ENCODE data around the gene SLC5A1.

Gene SLC5A1

GRCh38 chr22:32083814-32084213 is 40.8 kb downstream of the SLC5A1 start:
- H3K36me3 Mint-ChIP-seq (ENCODE audit: low read depth) = no peaks in the 10 kb centered on the region
- H3K4me1 Mint-ChIP-seq (ENCODE audit: low read depth) = no peaks in the 10 kb centered on the region
- no peak overlapping the region for H3K4me3 Mint-ChIP-seq
- H3K27ac Mint-ChIP-seq = no peak overlapping the region
- H3K27me3 Mint-ChIP-seq (ENCODE audit: low read depth) = peaks cover 14% of the 10 kb centered on the region
- DNase-seq (ENCODE audit: low spot score) = no peak
- H3K9me3 Mint-ChIP-seq = no peaks in the 10 kb centered on the region

- Mint-ChIP-seq H3K4me1 (ENCODE audit: low read depth) (no peaks in the 10 kb centered on the region), H3K36me3 (ENCODE audit: low read depth) (no peaks in the 10 kb centered on the region), H3K27ac (no peak overlapping the region), H3K4me3 (no peak overlapping the region), H3K27me3 (ENCODE audit: low read depth) (peaks cover 26% of the 10 kb centered on the region), H3K9me3 (no peaks in the 10 kb centered on the region)
- no peak for DNase-seq (ENCODE audit: low spot score)
Observed at GRCh38 chr22:32088084-32088483, 45.0 kb downstream of the SLC5A1 start.

- DNase-seq (ENCODE audit: low spot score) = no peak
- no peaks in the 10 kb centered on the region for H3K9me3 Mint-ChIP-seq
- H3K27me3 Mint-ChIP-seq (ENCODE audit: low read depth) = peaks cover 29% of the 10 kb centered on the region
- H3K27ac Mint-ChIP-seq = no peak overlapping the region
- H3K4me1 Mint-ChIP-seq (ENCODE audit: low read depth) = peaks cover 9% of the 10 kb centered on the region
- no peaks in the 10 kb centered on the region for H3K36me3 Mint-ChIP-seq (ENCODE audit: low read depth)
- H3K4me3 Mint-ChIP-seq = no peak overlapping the region
Observed at GRCh38 chr22:32097018-32097417, 54.0 kb downstream of the SLC5A1 start.

DNA sequence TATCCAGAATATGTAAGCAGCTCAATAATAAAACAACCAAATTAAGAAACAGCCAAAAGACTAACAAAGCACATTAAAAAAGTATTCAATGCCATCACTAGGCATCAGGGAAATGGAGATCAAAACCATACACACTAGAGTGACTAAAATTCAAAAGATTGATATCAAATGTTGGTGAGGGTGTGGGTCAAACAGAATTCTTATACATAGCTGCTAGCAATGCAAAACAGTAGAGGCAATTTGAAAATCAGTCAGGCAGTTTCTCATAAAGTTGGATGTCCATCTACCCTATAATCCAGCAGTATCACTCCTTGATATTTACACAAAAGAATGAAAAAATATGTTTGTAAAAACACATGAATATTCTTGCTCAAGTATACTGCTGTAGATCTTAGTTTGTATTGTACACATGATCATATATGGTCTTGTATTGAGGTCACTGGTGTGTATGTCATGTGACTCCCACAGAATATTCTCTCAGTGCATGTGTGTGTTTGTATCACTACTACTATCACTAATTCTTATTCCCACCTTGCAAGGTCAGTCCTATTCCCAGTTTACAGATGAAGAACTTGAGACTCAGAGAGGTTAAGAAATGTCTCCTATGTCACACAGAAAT is 54.9 kb downstream of the SLC5A1 start:
- no peak overlapping the region for H3K4me3 Mint-ChIP-seq
- H3K4me1 Mint-ChIP-seq (ENCODE audit: low read depth) = peaks cover 9% of the 10 kb centered on the region
- DNase-seq (ENCODE audit: low spot score) = no peak
- no peaks in the 10 kb centered on the region for H3K9me3 Mint-ChIP-seq
- peaks cover 23% of the 10 kb centered on the region for H3K27me3 Mint-ChIP-seq (ENCODE audit: low read depth)
- no peaks in the 10 kb centered on the region for H3K36me3 Mint-ChIP-seq (ENCODE audit: low read depth)
- H3K27ac Mint-ChIP-seq = no peak overlapping the region

DNA sequence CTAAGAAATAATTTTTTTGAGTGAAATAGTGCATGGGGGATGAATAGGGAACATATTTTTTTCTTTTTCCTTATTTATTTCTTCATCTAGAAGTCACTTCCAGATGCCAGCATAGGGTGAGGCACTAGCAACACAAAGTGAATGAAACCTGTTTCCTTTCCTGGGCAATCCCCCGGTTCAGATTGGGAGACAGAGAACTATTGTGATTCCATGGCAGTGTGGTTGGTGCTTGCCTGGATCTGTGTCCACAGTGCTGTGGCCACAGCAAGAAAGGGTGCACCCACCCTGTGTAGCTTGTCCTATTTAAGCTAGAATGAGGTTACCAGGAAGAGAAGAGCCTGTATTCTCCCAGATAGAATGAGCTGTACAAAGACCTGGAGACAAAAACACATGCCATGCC is 57.6 kb downstream of the SLC5A1 start:
- H3K36me3 Mint-ChIP-seq (ENCODE audit: low read depth) = no peaks in the 10 kb centered on the region
- H3K4me3 Mint-ChIP-seq = no peak overlapping the region
- peaks cover 15% of the 10 kb centered on the region for H3K27me3 Mint-ChIP-seq (ENCODE audit: low read depth)
- no peaks in the 10 kb centered on the region for H3K4me1 Mint-ChIP-seq (ENCODE audit: low read depth)
- H3K27ac Mint-ChIP-seq = no peak overlapping the region
- H3K9me3 Mint-ChIP-seq = no peaks in the 10 kb centered on the region
- no peak for DNase-seq (ENCODE audit: low spot score)

GRCh38 chr22:32103658-32104315 is 60.7 kb downstream of the SLC5A1 start:
- no peak for DNase-seq (ENCODE audit: low spot score)
- no peak overlapping the region for H3K27ac Mint-ChIP-seq
- no peaks in the 10 kb centered on the region for H3K36me3 Mint-ChIP-seq (ENCODE audit: low read depth)
- no peaks in the 10 kb centered on the region for H3K9me3 Mint-ChIP-seq
- H3K4me1 Mint-ChIP-seq (ENCODE audit: low read depth) = no peaks in the 10 kb centered on the region
- no peak overlapping the region for H3K4me3 Mint-ChIP-seq
- H3K27me3 Mint-ChIP-seq (ENCODE audit: low read depth) = peaks cover 9% of the 10 kb centered on the region

- no peaks in the 10 kb centered on the region for H3K36me3 Mint-ChIP-seq (ENCODE audit: low read depth)
- no peak for DNase-seq (ENCODE audit: low spot score)
- H3K4me3 Mint-ChIP-seq = no peak overlapping the region
- peaks cover 6% of the 10 kb centered on the region for H3K27me3 Mint-ChIP-seq (ENCODE audit: low read depth)
- H3K27ac Mint-ChIP-seq = no peak overlapping the region
- H3K4me1 Mint-ChIP-seq (ENCODE audit: low read depth) = no peaks in the 10 kb centered on the region
- no peaks in the 10 kb centered on the region for H3K9me3 Mint-ChIP-seq
Observed at GRCh38 chr22:32106930-32107329, 63.9 kb downstream of the SLC5A1 start.

DNA sequence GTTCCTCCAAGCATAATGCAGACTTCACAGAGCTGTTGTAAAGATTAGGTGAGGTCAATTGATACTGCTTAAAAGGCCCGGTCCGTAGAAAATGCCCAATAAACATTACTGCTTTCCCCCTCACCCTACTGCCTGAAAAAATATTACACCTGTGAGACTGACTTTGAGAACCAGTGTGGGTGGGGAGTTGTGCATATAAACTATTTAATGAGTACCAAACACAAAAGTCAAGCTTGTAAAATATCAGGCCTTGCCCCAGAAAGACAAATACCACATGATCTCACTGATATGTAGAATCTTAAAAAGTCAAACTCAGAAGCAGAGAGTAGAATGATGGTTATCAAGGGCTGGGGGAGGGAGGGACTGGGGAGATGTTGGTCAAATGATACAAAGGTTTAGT is 69.3 kb downstream of the SLC5A1 start:
- H3K27me3 Mint-ChIP-seq (ENCODE audit: low read depth) = peaks cover 14% of the 10 kb centered on the region
- no peaks in the 10 kb centered on the region for H3K36me3 Mint-ChIP-seq (ENCODE audit: low read depth)
- DNase-seq (ENCODE audit: low spot score) = no peak
- no peaks in the 10 kb centered on the region for H3K4me1 Mint-ChIP-seq (ENCODE audit: low read depth)
- no peak overlapping the region for H3K27ac Mint-ChIP-seq
- no peaks in the 10 kb centered on the region for H3K9me3 Mint-ChIP-seq
- H3K4me3 Mint-ChIP-seq = no peak overlapping the region

DNA sequence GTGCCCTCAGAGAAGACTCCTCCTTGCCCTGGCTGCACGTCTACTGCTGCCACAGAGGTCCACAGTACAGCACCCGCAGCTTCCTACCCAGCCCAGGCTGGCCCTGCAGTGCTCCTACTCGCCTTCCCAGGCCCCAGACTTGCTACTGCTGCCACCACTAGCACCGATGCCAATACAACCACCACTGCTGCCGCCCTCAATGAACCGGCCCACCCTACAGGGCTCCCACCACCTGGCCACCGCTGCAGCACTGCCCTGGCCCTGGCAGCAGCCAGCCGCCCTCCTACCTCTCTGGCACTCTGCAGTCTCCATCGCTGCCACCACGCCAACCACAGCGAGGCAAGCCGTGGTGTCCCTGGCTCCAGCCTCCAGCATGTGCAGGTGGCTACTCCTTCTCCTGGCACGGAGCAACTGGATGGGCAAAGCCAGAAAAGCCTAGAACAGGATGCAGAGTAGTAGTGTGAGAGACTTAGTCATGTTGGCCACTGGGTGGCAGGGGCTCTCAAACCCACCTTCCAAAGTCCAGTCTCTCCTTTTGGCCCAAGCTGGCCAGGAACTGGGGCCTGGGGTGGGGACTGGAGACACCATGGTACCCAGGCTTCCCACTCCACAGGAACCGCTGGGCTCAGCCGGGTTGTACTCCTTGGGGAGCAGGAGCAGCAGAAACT is 76.6 kb downstream of the SLC5A1 start:
- Mint-ChIP-seq H3K9me3 (no peaks in the 10 kb centered on the region), H3K27ac (no peak overlapping the region), H3K36me3 (ENCODE audit: low read depth) (no peaks in the 10 kb centered on the region), H3K4me3 (no peak overlapping the region), H3K4me1 (ENCODE audit: low read depth) (peaks cover 2% of the 10 kb centered on the region), H3K27me3 (ENCODE audit: low read depth) (peaks cover 14% of the 10 kb centered on the region)
- no peak for DNase-seq (ENCODE audit: low spot score)

GRCh38 chr22:32120603-32121002 is 77.5 kb downstream of the SLC5A1 start:
- peaks cover 8% of the 10 kb centered on the region for H3K4me1 Mint-ChIP-seq (ENCODE audit: low read depth)

GRCh38 chr22:32122899-32123298 is 79.8 kb downstream of the SLC5A1 start:
- Mint-ChIP-seq H3K27ac (no peak overlapping the region), H3K36me3 (ENCODE audit: low read depth) (no peaks in the 10 kb centered on the region), H3K4me3 (no peak overlapping the region), H3K4me1 (ENCODE audit: low read depth) (peaks cover 8% of the 10 kb centered on the region), H3K9me3 (no peaks in the 10 kb centered on the region), H3K27me3 (ENCODE audit: low read depth) (peaks cover under 1% of the 10 kb centered on the region)
- DNase-seq (ENCODE audit: low spot score) = no peak

More at GRCh38 chr22:32120603-32121002, 77.5 kb downstream of the SLC5A1 start:
- no peak for DNase-seq (ENCODE audit: low spot score)
- Mint-ChIP-seq H3K4me3 (no peak overlapping the region), H3K36me3 (ENCODE audit: low read depth) (no peaks in the 10 kb centered on the region), H3K27ac (no peak overlapping the region), H3K27me3 (ENCODE audit: low read depth) (peaks cover 9% of the 10 kb centered on the region), H3K9me3 (no peaks in the 10 kb centered on the region)

- Mint-ChIP-seq H3K27ac (no peak overlapping the region), H3K27me3 (ENCODE audit: low read depth) (no peaks in the 10 kb centered on the region), H3K4me3 (no peak overlapping the region)
Observed at GRCh38 chr22:32123657-32124056, 80.6 kb downstream of the SLC5A1 start.

GRCh38 chr22:32127904-32128303 is 84.8 kb downstream of the SLC5A1 start:
- no peak for DNase-seq (ENCODE audit: low spot score)
- no peaks in the 10 kb centered on the region for H3K27me3 Mint-ChIP-seq (ENCODE audit: low read depth)
- H3K9me3 Mint-ChIP-seq = no peaks in the 10 kb centered on the region
- H3K4me3 Mint-ChIP-seq = no peak overlapping the region
- no peaks in the 10 kb centered on the region for H3K36me3 Mint-ChIP-seq (ENCODE audit: low read depth)
- H3K4me1 Mint-ChIP-seq (ENCODE audit: low read depth) = peaks cover 14% of the 10 kb centered on the region
- no peak overlapping the region for H3K27ac Mint-ChIP-seq

More at GRCh38 chr22:32123657-32124056, 80.6 kb downstream of the SLC5A1 start:
- Mint-ChIP-seq H3K9me3 (no peaks in the 10 kb centered on the region), H3K36me3 (ENCODE audit: low read depth) (no peaks in the 10 kb centered on the region), H3K4me1 (ENCODE audit: low read depth) (peaks cover 9% of the 10 kb centered on the region)
- no peak for DNase-seq (ENCODE audit: low spot score)

DNA sequence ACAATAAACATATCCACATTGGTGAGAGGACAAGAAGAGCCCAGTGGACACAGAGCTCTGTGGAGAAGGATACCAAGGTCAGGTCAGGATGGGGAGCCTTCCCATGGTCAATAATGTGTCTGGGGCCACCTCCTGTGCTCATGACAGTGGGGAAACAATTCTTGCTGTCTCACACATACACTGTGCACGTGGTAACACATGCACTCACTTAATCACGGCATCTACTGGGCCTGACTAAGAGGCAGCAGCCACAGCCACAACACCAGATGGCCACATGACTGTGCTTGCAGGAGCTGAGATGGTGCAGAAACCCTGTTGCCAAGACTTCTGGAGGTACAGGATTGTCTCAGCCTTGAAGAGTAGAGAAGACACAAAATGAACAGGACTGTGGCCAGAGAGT is 87.4 kb downstream of the SLC5A1 start:
- H3K4me1 Mint-ChIP-seq (ENCODE audit: low read depth) = peaks cover 6% of the 10 kb centered on the region
- no peaks in the 10 kb centered on the region for H3K27me3 Mint-ChIP-seq (ENCODE audit: low read depth)
- no peak overlapping the region for H3K4me3 Mint-ChIP-seq
- DNase-seq (ENCODE audit: low spot score) = no peak
- no peak overlapping the region for H3K27ac Mint-ChIP-seq
- no peaks in the 10 kb centered on the region for H3K36me3 Mint-ChIP-seq (ENCODE audit: low read depth)
- no peaks in the 10 kb centered on the region for H3K9me3 Mint-ChIP-seq

Measured in T-helper 2 cell treated with Interferon-gamma antibody and Interleukin-4, amounts not matched to agents 5 μg/mL and 100 μg/mL, for 36 hours (primary cell).